Fibroblast of villous mesenchyme (primary cell): Measurements from ENCODE around the gene FAM193A. TPM values are rescaled to one million over a fixed set of nuclear protein-coding genes. Genes with fewer than 3 reads are reported as not detected.
"Not testable (repeated sequence)": the region's sequence is repeated elsewhere in the genome, so short reads cannot be mapped to it uniquely, and the experiment has no call there.

Experiments
- DNase-seq: peaks from one replicate; pipeline ENCODE4 v3.0.0-alpha.2; 2010; ENCODE audit warnings: low read depth
- H3K4me3 ChIP-seq: 2 replicates; pipeline ENCODE4 v1.5.1; 2011; ENCODE audit warnings: low read depth, mild to moderate bottlenecking, low read length
- CTCF ChIP-seq: IDR thresholded peaks from 2 replicates; pipeline ENCODE4 v1.5.1; 2012; ENCODE audit warnings: low read depth, mild to moderate bottlenecking, low read length; ENCODE audit not compliant: insufficient read depth
- total RNA-seq: library from RNA; depleted of rRNA; stranded (reverse); fragments of >200 nt; gene quantifications from 2 replicates; pipeline ENCODE4 v1.2.3, GENCODE V29; 2012

Gene FAM193A
- total RNA-seq, 1 donor, result 23.7 TPM

GRCh38 chr4:2762048-2762447, 225.6 kb downstream of the FAM193A start:
- DNase-seq, result no peak
- TF ChIP-seq CTCF, result no peak
- no peak overlapping the region for H3K4me3 ChIP-seq

- DNase-seq, H3K4me3 ChIP-seq: not testable (repeated sequence)
These were observed 226.3 kb downstream of the FAM193A start for GRCh38 chr4:2762486-2763370.

GRCh38 chr4:2763511-2763967, 227.1 kb downstream of the FAM193A start:
- DNase-seq, result no peak
- H3K4me3 ChIP-seq, result peak overlapping the region; percentile 61
- no peak for TF ChIP-seq CTCF

- H3K4me3 ChIP-seq, result no peak overlapping the region
- no peak for DNase-seq
- no peak for TF ChIP-seq CTCF
These were observed 229.5 kb downstream of the FAM193A start for GRCh38 chr4:2765832-2766526.

- H3K4me3 ChIP-seq, result no peak overlapping the region
- TF ChIP-seq CTCF, result no peak
- DNase-seq, result no peak
These were observed 230.7 kb downstream of the FAM193A start for GRCh38 chr4:2767046-2767704.

- H3K4me3 ChIP-seq, result no peak overlapping the region
- DNase-seq, result no peak
- TF ChIP-seq CTCF, result no peak
These were observed 231.2 kb downstream of the FAM193A start for GRCh38 chr4:2767705-2768074.

- H3K4me3 ChIP-seq, result no peak overlapping the region
- TF ChIP-seq CTCF, result no peak
- DNase-seq, result no peak
These were observed 231.7 kb downstream of the FAM193A start for GRCh38 chr4:2768124-2768523.
